Activated T-helper 9 cell treated with anti-CD3 and anti-CD28 coated beads, Interleukin-2, amount 50 U/mL, for 16 hours (primary cell): ENCODE measurements around the gene LRCH1.

Experiments used
- DNase-seq: peaks from one replicate; pipeline ENCODE4 v3.0.0-alpha.2; 2020; ENCODE audit warnings: low read depth

Gene LRCH1

GRCh38 chr13:46639033-46639981, 86.3 kb downstream of the LRCH1 start:
- DNase-seq, result no peak

GRCh38 chr13:46640843-46641242, 87.9 kb downstream of the LRCH1 start:
- DNase-seq, result no peak

- no peak for DNase-seq
These were observed 88.5 kb downstream of the LRCH1 start for GRCh38 chr13:46641274-46642081.

- DNase-seq, result no peak
These were observed 89.3 kb downstream of the LRCH1 start for GRCh38 chr13:46642254-46642653.

- DNase-seq, result no peak
These were observed 90.3 kb downstream of the LRCH1 start for GRCh38 chr13:46643165-46643777.

- DNase-seq, result no peak
These were observed 91.8 kb downstream of the LRCH1 start for GRCh38 chr13:46644816-46645215.

GRCh38 chr13:46647512-46648065, 94.6 kb downstream of the LRCH1 start:
- no peak for DNase-seq

- DNase-seq, result no peak
These were observed 95.2 kb downstream of the LRCH1 start for GRCh38 chr13:46648166-46648607.

GRCh38 chr13:46649816-46650215, 96.8 kb downstream of the LRCH1 start:
- no peak for DNase-seq

- no peak for DNase-seq
These were observed 102.0 kb downstream of the LRCH1 start for GRCh38 chr13:46654951-46655350.

- DNase-seq, result no peak
These were observed 102.6 kb downstream of the LRCH1 start for GRCh38 chr13:46655377-46656180.

GRCh38 chr13:46656786-46657185, 103.8 kb downstream of the LRCH1 start:
- DNase-seq, result no peak

GRCh38 chr13:46659413-46660065, 106.6 kb downstream of the LRCH1 start:
- no peak for DNase-seq

GRCh38 chr13:46660416-46660815, 107.4 kb downstream of the LRCH1 start:
- no peak for DNase-seq

- DNase-seq, result no peak
These were observed 107.9 kb downstream of the LRCH1 start for GRCh38 chr13:46660857-46661256.

- DNase-seq, result no peak
These were observed 109.7 kb downstream of the LRCH1 start for GRCh38 chr13:46662690-46663089.

GRCh38 chr13:46663206-46664037, 110.5 kb downstream of the LRCH1 start:
- DNase-seq, result no peak

GRCh38 chr13:46664195-46664594, 111.2 kb downstream of the LRCH1 start:
- no peak for DNase-seq

- no peak for DNase-seq
These were observed 112.3 kb downstream of the LRCH1 start for GRCh38 chr13:46665248-46665632.
